Suprapubic skin (tissue), 4 donors: Measurements from ENCODE around the gene SMCO2.

Experiments
- CTCF ChIP-seq, 2 donors: fragments of 200-600 bp in 1 of 2; fragments of 450-650 bp in 1 of 2; sonication (generic) in 1 of 2; IDR thresholded peaks; one replicate each; pipeline ENCODE4 v1.5.1; 2016 to 2019; ENCODE audit warnings: antibody characterized with exemption in 2 of 2, mild to moderate bottlenecking in 1 of 2, moderate library complexity in 1 of 2
- EP300 ChIP-seq: sonication (generic); formaldehyde crosslinking; IDR thresholded peaks from one replicate; pipeline ENCODE4 v1.6.1; 2017; ENCODE audit warnings: antibody characterized with exemption
- POLR2A ChIP-seq, 2 donors: fragments of 450-650 bp; IDR thresholded peaks; one replicate each; pipeline ENCODE4 v1.6.1; 2017; ENCODE audit warnings: antibody characterized with exemption in 2 of 2, mild to moderate bottlenecking in 2 of 2, moderate library complexity in 2 of 2
- POLR2AphosphoS5 ChIP-seq, 3 donors: sonication (generic); formaldehyde crosslinking; IDR thresholded peaks; one replicate each; pipeline ENCODE4 v1.6.1; 2017; ENCODE audit warnings: antibody characterized with exemption in 3 of 3

GRCh38 chr12:27429606-27430005, 16.9 kb upstream of the SMCO2 start:
- TF ChIP-seq POLR2A (IDR thresholded peaks at IDR 0.05): no peak
- TF ChIP-seq POLR2AphosphoS5 (IDR thresholded peaks at IDR 0.05): no peak
- TF ChIP-seq CTCF (IDR thresholded peaks at IDR 0.05): no peak
- no peak for TF ChIP-seq EP300
